IPS DF 6.9 (cell line): ENCODE data around the gene LRRC63.
A peak's percentile ranks its signal among the peaks of the same experiment; 100 is the strongest.

Experiments used
- DNase-seq: peaks from one replicate; pipeline ENCODE4 v3.0.0-alpha.2; 2013; ENCODE audit warnings: low read depth, low spot score
- H3K27ac ChIP-seq: one replicate; pipeline ENCODE4 v1.5.1; 2013; ENCODE audit warnings: low read length, control low read depth
- H3K27me3 ChIP-seq: 2 replicates; pipeline ENCODE4 v1.6.1; 2013; ENCODE audit warnings: mild to moderate bottlenecking, low read length; ENCODE audit not compliant: control insufficient read depth, insufficient read depth
- H3K36me3 ChIP-seq: 2 replicates; pipeline ENCODE4 v1.6.1; 2013; ENCODE audit warnings: low read length; ENCODE audit not compliant: control insufficient read depth, insufficient read depth
- H3K4me1 ChIP-seq: 2 replicates; pipeline ENCODE4 v1.6.1; 2013; ENCODE audit warnings: low read length; ENCODE audit not compliant: control insufficient read depth, insufficient read depth
- H3K4me3 ChIP-seq: 2 replicates; pipeline ENCODE4 v1.5.1; 2013; ENCODE audit warnings: mild to moderate bottlenecking, low read length
- H3K9me3 ChIP-seq: 2 replicates; pipeline ENCODE4 v1.6.1; 2013; ENCODE audit warnings: low read length, inconsistent platforms; ENCODE audit not compliant: control insufficient read depth, insufficient read depth
- WGBS: extraction: QIAGEN DNeasy Blood & Tissue Kit; methylation state at CpG from one replicate; pipeline ENCODE4 v1.1.7; 2013; ENCODE audit warnings: mixed read lengths, missing lambda C conversion rate; ENCODE audit not compliant: insufficient read length, insufficient coverage; 5-methylcytosine and 5-hydroxymethylcytosine counted together

LRRC63 gene

GRCh38 chr13:46321494-46322225 is 109.9 kb downstream of the LRRC63 start:
- peak; percentile 25 for DNase-seq

GRCh38 chr13:46324976-46325375 is 113.2 kb downstream of the LRRC63 start:
- no peak overlapping the region for H3K4me3 ChIP-seq
- H3K9me3 ChIP-seq: no peaks in the 10 kb centered on the region
- WGBS: no CpG with 5 or more reads among the region's 5 CpGs
- H3K27ac ChIP-seq: no peak overlapping the region
- no peak for DNase-seq
- H3K27me3 ChIP-seq: no peaks in the 10 kb centered on the region
- H3K36me3 ChIP-seq: no peaks in the 10 kb centered on the region
- H3K4me1 ChIP-seq: no peaks in the 10 kb centered on the region

More at GRCh38 chr13:46321494-46322225, 109.9 kb downstream of the LRRC63 start:
- no peaks in the 10 kb centered on the region for H3K9me3 ChIP-seq
- no CpG with 5 or more reads among the region's 17 CpGs for WGBS
- no peaks in the 10 kb centered on the region for H3K4me1 ChIP-seq
- no peaks in the 10 kb centered on the region for H3K27me3 ChIP-seq
- no peak overlapping the region for H3K4me3 ChIP-seq
- no peak overlapping the region for H3K27ac ChIP-seq
- no peaks in the 10 kb centered on the region for H3K36me3 ChIP-seq
